BE2C (cell line): ENCODE data around the gene TRIM65.
A peak's percentile ranks its signal among the peaks of the same experiment; 100 is the strongest.

Source experiments
- DNase-seq: peaks from one replicate; pipeline ENCODE4 v3.0.0-alpha.2; 2020
- H3K27me3 ChIP-seq: fragments of 250-450 bp; sonication (Bioruptor Pico); 2 replicates; pipeline ENCODE4 v1.5.1; 2020; ENCODE audit warnings: mild to moderate bottlenecking
- H3K36me3 ChIP-seq: fragments of 250-450 bp; sonication (Bioruptor Pico); 2 replicates; pipeline ENCODE4 v1.5.1; 2020; ENCODE audit warnings: mild to moderate bottlenecking
- H3K4me1 ChIP-seq: fragments of 250-450 bp; sonication (Bioruptor Pico); 2 replicates; pipeline ENCODE4 v1.5.1; 2020
- H3K4me3 ChIP-seq: 2 replicates; pipeline ENCODE4 v1.5.1; 2011; ENCODE audit warnings: low read depth, low read length
- H3K9me3 ChIP-seq: fragments of 250-450 bp; sonication (Bioruptor Pico); 2 replicates; pipeline ENCODE4 v1.5.1; 2020
- TF ChIP-seq, protein P1 (sequence below): IDR thresholded peaks from 2 replicates; pipeline ENCODE4 v1.5.1; 2012; ENCODE audit warnings: mild to moderate bottlenecking, low read depth, low read length

TRIM65 gene

DNA sequence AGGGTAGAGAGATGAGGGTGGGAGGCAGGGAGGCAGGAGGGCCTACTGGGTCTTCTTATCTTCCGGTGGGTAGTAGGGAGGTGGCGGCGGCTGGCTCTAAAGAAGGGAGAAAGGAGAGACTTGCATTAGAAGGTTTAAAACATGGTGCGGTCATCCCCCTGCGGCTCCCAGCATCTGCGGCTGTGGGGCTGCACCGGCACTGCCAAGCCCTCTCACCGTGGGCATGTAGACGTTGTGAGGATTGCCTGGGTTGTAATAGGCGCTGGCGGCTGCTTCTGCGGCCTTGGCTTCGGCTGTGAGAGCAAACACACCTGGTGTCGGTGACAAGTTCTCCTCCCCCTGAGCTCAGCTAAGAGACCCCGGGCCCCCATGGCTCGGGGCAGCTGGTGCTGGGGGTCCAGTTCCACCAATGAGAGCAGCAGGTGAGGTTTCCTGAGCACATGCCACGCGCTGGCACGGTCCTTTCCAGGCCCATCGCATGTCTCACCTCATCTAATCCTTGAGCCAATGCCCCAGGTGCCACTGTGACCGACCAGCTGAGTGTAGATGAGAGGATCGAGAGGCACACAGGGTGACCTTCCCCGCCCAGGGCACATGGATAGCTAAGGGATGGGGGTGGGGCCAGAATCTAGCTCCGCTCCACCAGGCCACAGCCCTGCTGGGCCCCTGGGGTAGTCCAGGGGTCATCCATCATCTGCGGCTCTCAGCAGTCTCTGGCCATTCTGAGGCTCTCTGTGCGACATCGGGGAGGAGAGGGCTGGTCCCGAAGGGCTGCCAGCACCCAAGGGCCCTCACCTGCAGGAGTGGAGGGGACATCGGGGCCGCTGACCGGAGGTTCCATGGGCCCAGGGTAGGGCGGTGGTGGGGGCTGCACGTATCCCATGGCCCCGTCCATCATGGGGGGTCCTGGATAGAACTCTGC lies 49.8 kb downstream of the TRIM65 start:
- H3K4me3 ChIP-seq: no peak overlapping the region
- TF ChIP-seq, protein P1, sequence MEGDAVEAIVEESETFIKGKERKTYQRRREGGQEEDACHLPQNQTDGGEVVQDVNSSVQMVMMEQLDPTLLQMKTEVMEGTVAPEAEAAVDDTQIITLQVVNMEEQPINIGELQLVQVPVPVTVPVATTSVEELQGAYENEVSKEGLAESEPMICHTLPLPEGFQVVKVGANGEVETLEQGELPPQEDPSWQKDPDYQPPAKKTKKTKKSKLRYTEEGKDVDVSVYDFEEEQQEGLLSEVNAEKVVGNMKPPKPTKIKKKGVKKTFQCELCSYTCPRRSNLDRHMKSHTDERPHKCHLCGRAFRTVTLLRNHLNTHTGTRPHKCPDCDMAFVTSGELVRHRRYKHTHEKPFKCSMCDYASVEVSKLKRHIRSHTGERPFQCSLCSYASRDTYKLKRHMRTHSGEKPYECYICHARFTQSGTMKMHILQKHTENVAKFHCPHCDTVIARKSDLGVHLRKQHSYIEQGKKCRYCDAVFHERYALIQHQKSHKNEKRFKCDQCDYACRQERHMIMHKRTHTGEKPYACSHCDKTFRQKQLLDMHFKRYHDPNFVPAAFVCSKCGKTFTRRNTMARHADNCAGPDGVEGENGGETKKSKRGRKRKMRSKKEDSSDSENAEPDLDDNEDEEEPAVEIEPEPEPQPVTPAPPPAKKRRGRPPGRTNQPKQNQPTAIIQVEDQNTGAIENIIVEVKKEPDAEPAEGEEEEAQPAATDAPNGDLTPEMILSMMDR: no peak
- H3K9me3 ChIP-seq: no peaks in the 10 kb centered on the region
- DNase-seq: no peak
- peaks cover 18% of the 10 kb centered on the region for H3K36me3 ChIP-seq
- H3K27me3 ChIP-seq: no peaks in the 10 kb centered on the region
- H3K4me1 ChIP-seq: peaks cover 15% of the 10 kb centered on the region

GRCh38 chr17:75845933-75846691 lies 50.6 kb downstream of the TRIM65 start:
- Histone ChIP-seq H3K4me3 (no peak overlapping the region), H3K9me3 (no peaks in the 10 kb centered on the region), H3K36me3 (peaks cover 15% of the 10 kb centered on the region), H3K27me3 (no peaks in the 10 kb centered on the region), H3K4me1 (peaks cover 15% of the 10 kb centered on the region)
- TF ChIP-seq, protein P1: no peak
- DNase-seq: no peak

DNA sequence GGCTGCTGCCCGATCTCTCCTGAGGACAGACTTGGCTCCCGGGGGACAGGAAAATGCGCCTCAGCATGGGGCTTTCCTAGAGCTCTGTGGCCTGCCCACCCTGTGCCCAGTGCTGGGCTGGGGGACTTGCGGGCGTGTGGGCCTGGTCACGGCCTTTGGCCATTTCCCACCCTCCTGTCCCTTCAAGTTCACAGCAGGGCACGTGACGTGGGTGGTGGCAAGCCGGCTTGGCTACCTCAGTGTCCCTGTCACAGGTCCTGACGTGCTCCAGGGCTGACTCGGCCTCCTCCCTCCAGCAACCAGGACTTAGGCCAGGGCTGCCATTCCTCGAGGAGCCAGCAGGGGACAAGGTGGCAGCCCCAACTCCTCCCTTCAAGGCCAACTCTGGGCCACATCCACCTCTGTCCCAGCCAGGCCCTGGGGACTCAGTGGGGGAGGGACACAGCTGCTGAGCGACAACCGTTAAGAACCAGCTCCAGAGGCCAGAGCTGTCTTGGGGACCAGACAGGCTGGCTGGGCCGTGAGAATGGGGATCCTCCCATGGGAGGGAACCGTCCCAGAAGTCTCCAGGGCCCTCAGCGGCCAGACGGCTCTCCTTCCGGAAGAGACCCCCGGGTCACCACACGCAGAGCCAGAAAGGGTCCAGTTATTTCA lies 51.6 kb downstream of the TRIM65 start:
- Histone ChIP-seq H3K4me3 (no peak overlapping the region), H3K4me1 (peaks cover 15% of the 10 kb centered on the region), H3K27me3 (no peaks in the 10 kb centered on the region), H3K9me3 (no peaks in the 10 kb centered on the region), H3K36me3 (peaks cover 15% of the 10 kb centered on the region)
- DNase-seq: peak; percentile 94
- TF ChIP-seq, protein P1: peak; percentile 79

DNA sequence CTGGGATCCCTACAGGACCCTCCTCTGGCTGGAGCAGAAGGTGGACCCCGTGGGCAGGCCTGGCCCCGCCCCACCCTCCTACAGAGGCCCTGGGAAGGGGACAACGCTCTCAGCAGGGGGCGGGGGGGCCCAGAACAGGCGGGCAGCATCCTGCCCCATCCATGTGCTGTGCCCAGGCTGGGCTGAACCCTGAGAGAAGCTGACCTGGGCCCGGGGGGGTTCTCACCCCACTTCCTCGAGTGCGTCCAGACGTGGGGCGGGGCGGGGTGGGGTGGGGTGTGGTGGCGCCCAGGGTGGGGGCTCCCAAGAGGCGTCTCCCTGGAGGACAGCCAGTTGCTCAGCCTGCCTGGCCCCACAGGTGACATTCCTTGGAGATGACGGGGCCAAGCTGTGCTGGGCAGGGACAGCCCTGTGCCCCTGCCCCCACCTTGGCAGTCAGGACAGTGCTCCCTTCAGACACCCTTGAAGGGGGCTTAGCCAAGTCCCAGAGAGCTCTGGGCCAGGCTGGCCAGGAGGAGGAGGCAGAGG lies 52.2 kb downstream of the TRIM65 start:
- TF ChIP-seq, protein P1: no peak
- H3K36me3 ChIP-seq: peaks cover 15% of the 10 kb centered on the region
- peaks cover 15% of the 10 kb centered on the region for H3K4me1 ChIP-seq
- no peak for DNase-seq
- H3K27me3 ChIP-seq: no peaks in the 10 kb centered on the region
- no peak overlapping the region for H3K4me3 ChIP-seq
- H3K9me3 ChIP-seq: no peaks in the 10 kb centered on the region

DNA sequence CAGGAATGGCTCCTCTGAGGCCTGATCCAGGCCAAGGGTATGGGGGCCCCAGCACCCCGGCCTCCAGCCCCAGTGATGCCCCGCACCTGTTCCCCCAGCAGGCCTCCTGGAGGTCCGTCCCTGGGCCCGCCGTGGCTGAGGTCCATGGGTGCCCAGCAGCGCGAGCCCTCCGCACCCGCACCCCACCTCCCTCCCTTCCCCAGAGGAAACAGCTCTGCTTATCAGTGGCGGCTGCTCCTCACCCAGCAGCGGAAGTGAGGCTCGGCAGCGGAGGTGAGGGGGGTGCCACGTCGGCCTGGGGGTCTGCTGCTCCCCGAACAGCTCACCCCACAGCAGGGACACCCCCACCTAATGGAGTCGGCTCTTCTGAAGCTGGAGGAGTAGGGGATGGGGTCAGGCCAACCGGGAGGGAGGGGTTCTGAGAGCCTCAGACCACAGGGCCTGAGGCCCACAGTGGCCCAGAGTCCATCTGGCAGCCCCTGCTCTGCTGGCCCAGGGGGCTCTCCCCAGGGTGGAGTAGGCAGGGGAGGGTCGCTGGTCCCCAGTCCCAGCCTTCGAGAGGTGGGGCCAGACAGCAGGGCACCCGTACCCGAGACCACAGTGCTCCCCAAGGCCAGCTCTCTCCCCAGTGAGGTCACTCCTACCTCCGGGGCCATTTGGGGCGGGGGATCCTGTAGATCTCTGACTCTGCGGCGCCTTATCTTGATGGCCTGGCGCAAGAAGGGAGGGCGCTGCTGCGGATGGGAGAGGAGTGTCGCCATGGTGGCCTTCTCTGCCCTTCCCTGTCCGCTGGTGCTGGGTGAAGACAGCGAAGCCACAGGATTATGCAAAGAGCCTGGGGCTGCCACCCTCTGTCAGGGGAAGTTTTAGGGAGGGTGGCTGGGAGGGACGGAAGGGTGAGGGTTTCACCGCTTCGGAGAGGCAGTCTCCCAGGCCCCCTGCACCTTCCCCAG lies 52.9 kb downstream of the TRIM65 start, which contains the start of gene UNC13D:
Gene UNC13D, minus strand, starts transcription at position 828 of the 953 bp plus-strand sequence. Its CDS starts 67 bp downstream, at position 761.
- Histone ChIP-seq H3K36me3 (peaks cover 15% of the 10 kb centered on the region), H3K4me3 (no peak within 1 kb of the TSS), H3K9me3 (no peaks in the 10 kb centered on the region), H3K27me3 (no peaks in the 10 kb centered on the region), H3K4me1 (peaks cover 15% of the 10 kb centered on the region)
- peak; percentile 7 for DNase-seq
- TF ChIP-seq, protein P1: no peak
